ENCODE measurements around the gene CLEC11A.

The CLEC11A gene

GRCh38 chr19:50720921-50721381 lies 2.2 kb upstream of the CLEC11A start:
- peaks cover 72% of the 10 kb centered on the region for H3K27me3 Mint-ChIP-seq
- DNase-seq (ENCODE audit: low spot score in 2 of 2) (no peak), ATAC-seq (replicated peaks; ENCODE audit: extremely low read depth, poor library complexity, severe bottlenecking) (no peak)
- H3K9me3 Mint-ChIP-seq = no peaks in the 10 kb centered on the region
- peak overlapping the region; percentile 55 for H3K4me3 Mint-ChIP-seq
- peaks cover 2% of the 10 kb centered on the region for H3K36me3 Mint-ChIP-seq (ENCODE audit: insufficient read depth)
- peaks cover 22% of the 10 kb centered on the region for H3K4me1 Mint-ChIP-seq
- no peak overlapping the region for H3K27ac Mint-ChIP-seq (ENCODE audit: low read depth)

- no peaks in the 10 kb centered on the region for H3K9me3 Mint-ChIP-seq
- ATAC-seq (replicated peaks; ENCODE audit: extremely low read depth, poor library complexity, severe bottlenecking) = no peak
- DNase-seq (ENCODE audit: low spot score in 2 of 2) = no peak
- H3K4me3 Mint-ChIP-seq = no peak overlapping the region
- H3K27ac Mint-ChIP-seq (ENCODE audit: low read depth) = no peak overlapping the region
- peaks cover 2% of the 10 kb centered on the region for H3K36me3 Mint-ChIP-seq (ENCODE audit: insufficient read depth)
- H3K4me1 Mint-ChIP-seq = peaks cover 22% of the 10 kb centered on the region
- H3K27me3 Mint-ChIP-seq = peaks cover 71% of the 10 kb centered on the region
These were observed 1.6 kb upstream of the CLEC11A start for GRCh38 chr19:50721441-50722137.

GRCh38 chr19:50722201-50723013 lies 757 bp upstream of the CLEC11A start:
- peaks cover 72% of the 10 kb centered on the region for H3K27me3 Mint-ChIP-seq
- no peak for ATAC-seq (replicated peaks; ENCODE audit: extremely low read depth, poor library complexity, severe bottlenecking)
- H3K9me3 Mint-ChIP-seq = no peaks in the 10 kb centered on the region
- peak overlapping the region; percentile 46 for H3K4me3 Mint-ChIP-seq
- peaks cover 22% of the 10 kb centered on the region for H3K4me1 Mint-ChIP-seq
- no peak overlapping the region for H3K27ac Mint-ChIP-seq (ENCODE audit: low read depth)
- no peak for DNase-seq (ENCODE audit: low spot score in 2 of 2)
- H3K36me3 Mint-ChIP-seq (ENCODE audit: insufficient read depth) = peaks cover 2% of the 10 kb centered on the region

GRCh38 chr19:50723735-50724521 lies 764 bp downstream of the CLEC11A start:
- Mint-ChIP-seq H3K4me3 (peak overlapping the region; percentile 75), H3K4me1 (peaks cover 22% of the 10 kb centered on the region), H3K36me3 (ENCODE audit: insufficient read depth) (peaks cover 2% of the 10 kb centered on the region), H3K9me3 (no peaks in the 10 kb centered on the region), H3K27ac (ENCODE audit: low read depth) (no peak overlapping the region), H3K27me3 (peaks cover 74% of the 10 kb centered on the region)
- ATAC-seq (replicated peaks; ENCODE audit: extremely low read depth, poor library complexity, severe bottlenecking) (no peak), DNase-seq (ENCODE audit: low spot score in 2 of 2) (no peak)

- DNase-seq (ENCODE audit: low spot score in 2 of 2) (peak; percentile 56 to 82), ATAC-seq (replicated peaks; ENCODE audit: extremely low read depth, poor library complexity, severe bottlenecking) (peak; percentile 79)
- peaks cover 74% of the 10 kb centered on the region for H3K27me3 Mint-ChIP-seq
- peaks cover 22% of the 10 kb centered on the region for H3K4me1 Mint-ChIP-seq
- H3K4me3 Mint-ChIP-seq = peak overlapping the region; percentile 75
- no peak overlapping the region for H3K27ac Mint-ChIP-seq (ENCODE audit: low read depth)
- H3K36me3 Mint-ChIP-seq (ENCODE audit: insufficient read depth) = peaks cover 2% of the 10 kb centered on the region
- H3K9me3 Mint-ChIP-seq = no peaks in the 10 kb centered on the region
These were observed 1.5 kb downstream of the CLEC11A start for GRCh38 chr19:50724522-50725217.

- DNase-seq (ENCODE audit: low spot score in 2 of 2) (no peak), ATAC-seq (replicated peaks; ENCODE audit: extremely low read depth, poor library complexity, severe bottlenecking) (peak; percentile 70)
- peaks cover 17% of the 10 kb centered on the region for H3K4me1 Mint-ChIP-seq
- H3K9me3 Mint-ChIP-seq = no peaks in the 10 kb centered on the region
- peaks cover 2% of the 10 kb centered on the region for H3K36me3 Mint-ChIP-seq (ENCODE audit: insufficient read depth)
- H3K27ac Mint-ChIP-seq (ENCODE audit: low read depth) = no peak overlapping the region
- peak overlapping the region; percentile 75 for H3K4me3 Mint-ChIP-seq
- peaks cover 67% of the 10 kb centered on the region for H3K27me3 Mint-ChIP-seq
These were observed 2.2 kb downstream of the CLEC11A start for GRCh38 chr19:50725218-50725910.

GRCh38 chr19:50725911-50726230 lies 2.7 kb downstream of the CLEC11A start:
- H3K9me3 Mint-ChIP-seq = no peaks in the 10 kb centered on the region
- H3K36me3 Mint-ChIP-seq (ENCODE audit: insufficient read depth) = peaks cover 2% of the 10 kb centered on the region
- ATAC-seq (replicated peaks; ENCODE audit: extremely low read depth, poor library complexity, severe bottlenecking) = no peak
- peaks cover 13% of the 10 kb centered on the region for H3K4me1 Mint-ChIP-seq
- peak overlapping the region; percentile 75 for H3K4me3 Mint-ChIP-seq
- peaks cover 62% of the 10 kb centered on the region for H3K27me3 Mint-ChIP-seq
- H3K27ac Mint-ChIP-seq (ENCODE audit: low read depth) = no peak overlapping the region
- no peak for DNase-seq (ENCODE audit: low spot score in 2 of 2)

GRCh38 chr19:50728084-50728737 lies 5.0 kb downstream of the CLEC11A start:
- no peak overlapping the region for H3K27ac Mint-ChIP-seq (ENCODE audit: low read depth)
- peaks cover 39% of the 10 kb centered on the region for H3K27me3 Mint-ChIP-seq
- DNase-seq (ENCODE audit: low spot score in 2 of 2) (no peak), ATAC-seq (replicated peaks; ENCODE audit: extremely low read depth, poor library complexity, severe bottlenecking) (no peak)
- H3K4me1 Mint-ChIP-seq = peaks cover 6% of the 10 kb centered on the region
- no peaks in the 10 kb centered on the region for H3K9me3 Mint-ChIP-seq
- peaks cover 2% of the 10 kb centered on the region for H3K36me3 Mint-ChIP-seq (ENCODE audit: insufficient read depth)
- no peak overlapping the region for H3K4me3 Mint-ChIP-seq

- no peak for DNase-seq (ENCODE audit: low spot score in 2 of 2)
- Mint-ChIP-seq H3K36me3 (ENCODE audit: insufficient read depth) (peaks cover 2% of the 10 kb centered on the region), H3K4me1 (peaks cover 5% of the 10 kb centered on the region), H3K27ac (ENCODE audit: low read depth) (no peak overlapping the region), H3K4me3 (no peak overlapping the region), H3K9me3 (no peaks in the 10 kb centered on the region), H3K27me3 (peaks cover 22% of the 10 kb centered on the region)
- no peak for ATAC-seq (replicated peaks; ENCODE audit: extremely low read depth, poor library complexity, severe bottlenecking)
These were observed 6.7 kb downstream of the CLEC11A start for GRCh38 chr19:50729894-50730293.

- ATAC-seq (replicated peaks; ENCODE audit: extremely low read depth, poor library complexity, severe bottlenecking) (no peak), DNase-seq (ENCODE audit: low spot score in 2 of 2) (no peak)
- H3K36me3 Mint-ChIP-seq (ENCODE audit: insufficient read depth) = no peaks in the 10 kb centered on the region
- H3K4me1 Mint-ChIP-seq = no peaks in the 10 kb centered on the region
- no peak overlapping the region for H3K27ac Mint-ChIP-seq (ENCODE audit: low read depth)
- H3K4me3 Mint-ChIP-seq = no peak overlapping the region
- H3K9me3 Mint-ChIP-seq = no peaks in the 10 kb centered on the region
- H3K27me3 Mint-ChIP-seq = peaks cover 39% of the 10 kb centered on the region
These were observed 12.7 kb downstream of the CLEC11A start for GRCh38 chr19:50735869-50736268.

GRCh38 chr19:50736338-50736737 lies 13.2 kb downstream of the CLEC11A start:
- ATAC-seq (replicated peaks; ENCODE audit: extremely low read depth, poor library complexity, severe bottlenecking) (no peak), DNase-seq (ENCODE audit: low spot score in 2 of 2) (no peak)
- Mint-ChIP-seq H3K4me1 (no peaks in the 10 kb centered on the region), H3K4me3 (no peak overlapping the region), H3K27me3 (peaks cover 44% of the 10 kb centered on the region), H3K36me3 (ENCODE audit: insufficient read depth) (peaks cover under 1% of the 10 kb centered on the region), H3K9me3 (no peaks in the 10 kb centered on the region), H3K27ac (ENCODE audit: low read depth) (no peak overlapping the region)
